K562 (cell line): ENCODE results near the gene GLMP.

Experiments used
- ATF1 ChIP-seq, 2 experiments: fragments of 450-650 bp in 1 of 2; IDR thresholded peaks; 2 replicates each; pipeline ENCODE4 v1.6.1; 2016; ENCODE audit warnings: missing compliant biosample characterization in 1 of 2, missing genetic modification characterization in 1 of 2
- CBX3 ChIP-seq, 2 experiments: IDR thresholded peaks; 1 replicate in 1 of 2; 2 replicates in 1 of 2; pipeline ENCODE4 v1.6.1; 2012; ENCODE audit warnings: inconsistent platforms in 2 of 2, low read length in 2 of 2, borderline replicate concordance in 1 of 2, control low read depth in 1 of 2
- CTCF ChIP-seq, 3 experiments: IDR thresholded peaks in 2 of 3; conservative IDR thresholded peaks in 1 of 3; 2 replicates each; pipeline ENCODE4 v1.5.1; 2011 to 2012; ENCODE audit warnings: low read length in 3 of 3, mild to moderate bottlenecking in 3 of 3, control low read depth in 2 of 3, improper control_type of control experiment in 1 of 3, inconsistent platforms in 1 of 3, low read depth in 1 of 3, mixed read lengths in 1 of 3, moderate library complexity in 1 of 3; ENCODE audit not compliant: insufficient read depth in 2 of 3
- HNRNPH1 ChIP-seq: fragments of 200-400 bp; formaldehyde crosslinking; optimal IDR thresholded peaks from 2 replicates; pipeline ENCODE3; 2017; ENCODE audit warnings: low read depth, mild to moderate bottlenecking, low read length, moderate library complexity
- JUN ChIP-seq, 2 experiments: sonication (generic) in 1 of 2; formaldehyde crosslinking in 1 of 2; IDR thresholded peaks; 2 replicates each; pipeline versions ENCODE4 v1.6.1 to v1.8.0; 2012 to 2022; ENCODE audit warnings: borderline replicate concordance in 2 of 2, mild to moderate bottlenecking in 2 of 2, improper control_type of control experiment in 1 of 2, low read depth in 1 of 2, low read length in 1 of 2, missing genetic modification reagents in 1 of 2
- MAFK ChIP-seq: IDR thresholded peaks from 2 replicates; pipeline ENCODE4 v1.6.1; 2011; ENCODE audit warnings: low read length, improper control_type of control experiment
- ZNF778 ChIP-seq: fragments of 450-650 bp; formaldehyde crosslinking; IDR thresholded peaks from 2 replicates; pipeline ENCODE4 v1.4.0; 2020; ENCODE audit warnings: mild to moderate bottlenecking, moderate library complexity
- ZSCAN29 ChIP-seq: fragments of 450-650 bp; IDR thresholded peaks from 2 replicates; pipeline ENCODE4 v1.6.1; 2017

DNA sequence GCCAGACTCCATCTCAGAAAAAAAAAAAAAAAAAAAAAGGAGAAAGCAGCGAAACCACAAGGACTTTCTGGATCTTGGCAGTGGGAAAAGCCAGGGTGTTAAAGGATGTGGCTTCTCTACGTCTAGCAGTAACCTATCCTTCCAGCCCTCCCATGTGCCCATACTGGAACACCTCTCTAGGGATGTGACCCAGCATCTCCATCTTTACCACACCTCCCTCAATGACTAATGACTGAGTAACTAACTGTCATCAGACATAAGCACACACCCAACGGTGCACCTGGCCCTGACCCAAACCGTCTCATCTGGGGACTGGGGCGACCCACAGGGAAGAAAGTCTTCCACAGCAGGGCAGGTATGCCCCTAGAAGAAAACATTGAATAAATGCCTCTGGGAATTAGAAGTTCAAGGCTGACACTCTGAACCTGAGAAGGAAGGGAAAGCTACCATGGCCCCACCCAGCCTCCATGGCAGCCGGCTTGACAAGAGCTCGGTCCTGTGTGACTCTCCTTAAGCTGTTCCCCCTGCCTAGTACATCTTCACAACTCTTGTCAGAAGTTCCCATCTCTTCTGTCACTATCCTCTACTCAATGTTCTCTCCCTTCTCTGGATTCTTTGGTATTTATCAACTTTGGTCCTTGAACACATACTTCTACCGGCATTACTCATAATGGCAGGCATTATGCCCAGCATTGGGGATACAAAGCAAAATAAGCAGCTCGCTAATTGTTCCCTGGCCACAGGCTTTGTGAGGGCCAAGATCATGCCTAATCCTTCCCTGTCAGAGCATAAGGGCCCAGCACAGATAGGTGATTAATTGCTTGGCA is 32.8 kb downstream of the GLMP start:
- TF ChIP-seq ATF1 (CRISPR knock-in tag; IDR thresholded peaks at IDR 0.05) (no peak), ATF1 (tag; IDR thresholded peaks at IDR 0.05) (no peak), CTCF (IDR thresholded peaks at IDR 0.05 in 2 of 3, conservative IDR thresholded peaks at IDR 0.05 in 1 of 3; ENCODE audit: insufficient read depth in 2 of 3, low read depth in 1 of 3, low read length in 3 of 3) (no peak), ZNF778 (no peak), MAFK (no peak), CBX3 (IDR thresholded peaks at IDR 0.05; ENCODE audit: borderline replicate concordance in 1 of 2, low read length in 2 of 2) (no peak), HNRNPH1 (no peak), JUN (IDR thresholded peaks at IDR 0.05; ENCODE audit: borderline replicate concordance, low read depth, low read length) (no peak), JUN (CRISPR knock-in tag; IDR thresholded peaks at IDR 0.05; ENCODE audit: borderline replicate concordance) (no peak), ZSCAN29 (no peak)
